NCI-H345 (cell line): ENCODE measurements around the gene ADAMTS14.
A peak's percentile ranks its signal among the peaks of the same experiment; 100 is the strongest.
"Not testable (repeated sequence)": the region's sequence is repeated elsewhere in the genome, so short reads cannot be mapped to it uniquely, and the experiment has no call there.

ENCODE experiments used
- DNase-seq: peaks from one replicate; lab custom pipeline; 2025; lab: John Stamatoyannopoulos, UW

Gene ADAMTS14

DNA sequence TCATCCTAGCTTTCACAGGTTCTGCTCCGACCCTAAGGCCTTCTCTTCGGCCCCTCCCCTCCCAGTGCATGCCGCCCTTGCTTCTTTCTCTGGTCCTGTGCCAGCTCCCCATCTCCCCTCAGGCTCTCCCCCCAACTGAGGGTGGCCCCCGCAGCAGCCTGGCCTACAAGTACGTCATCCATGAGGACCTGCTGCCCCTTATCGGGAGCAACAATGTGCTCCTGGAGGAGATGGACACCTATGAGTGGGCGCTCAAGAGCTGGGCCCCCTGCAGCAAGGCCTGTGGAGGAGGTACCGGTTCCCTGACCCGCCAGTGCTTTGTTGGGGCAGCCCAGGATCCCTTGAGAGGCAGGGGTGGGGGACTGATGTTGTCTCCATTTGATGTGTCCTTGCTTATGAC is 79.0 kb downstream of the ADAMTS14 start:
- no peak for DNase-seq

DNA sequence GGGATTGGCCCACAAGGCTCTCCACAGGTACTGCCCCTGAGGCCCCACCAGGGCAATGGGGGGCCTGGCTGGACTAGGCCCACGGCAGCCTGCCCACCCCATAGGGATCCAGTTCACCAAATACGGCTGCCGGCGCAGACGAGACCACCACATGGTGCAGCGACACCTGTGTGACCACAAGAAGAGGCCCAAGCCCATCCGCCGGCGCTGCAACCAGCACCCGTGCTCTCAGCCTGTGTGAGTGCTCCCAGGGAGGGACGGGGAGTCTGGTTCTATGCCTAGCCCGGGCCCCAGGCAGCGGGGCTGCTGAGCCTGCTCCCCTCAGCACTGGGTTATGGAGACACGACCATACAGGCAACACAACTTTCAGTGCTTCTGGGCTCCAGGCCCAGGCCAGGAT is 79.7 kb downstream of the ADAMTS14 start:
- no peak for DNase-seq

DNA sequence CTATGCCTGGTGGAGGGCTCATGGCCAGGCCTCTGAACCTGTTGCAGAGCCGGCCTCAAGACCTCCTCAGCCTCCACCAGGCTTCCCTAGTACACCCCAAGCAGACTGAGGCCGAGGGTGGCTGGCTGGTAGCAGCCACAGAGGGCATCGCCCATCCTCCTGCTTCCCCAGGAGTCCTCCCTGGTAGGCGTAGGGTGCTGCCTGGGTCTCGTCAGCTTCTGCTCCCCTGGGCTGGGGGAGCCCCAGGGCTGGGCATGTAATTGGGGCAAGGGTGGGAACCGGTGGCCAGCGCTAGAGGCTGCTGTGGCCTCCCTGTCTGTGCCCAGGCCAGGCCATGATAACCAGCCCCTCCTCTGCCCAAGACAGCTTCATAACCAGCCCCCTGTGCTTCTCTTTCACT is 80.3 kb downstream of the ADAMTS14 start:
- no peak for DNase-seq

DNA sequence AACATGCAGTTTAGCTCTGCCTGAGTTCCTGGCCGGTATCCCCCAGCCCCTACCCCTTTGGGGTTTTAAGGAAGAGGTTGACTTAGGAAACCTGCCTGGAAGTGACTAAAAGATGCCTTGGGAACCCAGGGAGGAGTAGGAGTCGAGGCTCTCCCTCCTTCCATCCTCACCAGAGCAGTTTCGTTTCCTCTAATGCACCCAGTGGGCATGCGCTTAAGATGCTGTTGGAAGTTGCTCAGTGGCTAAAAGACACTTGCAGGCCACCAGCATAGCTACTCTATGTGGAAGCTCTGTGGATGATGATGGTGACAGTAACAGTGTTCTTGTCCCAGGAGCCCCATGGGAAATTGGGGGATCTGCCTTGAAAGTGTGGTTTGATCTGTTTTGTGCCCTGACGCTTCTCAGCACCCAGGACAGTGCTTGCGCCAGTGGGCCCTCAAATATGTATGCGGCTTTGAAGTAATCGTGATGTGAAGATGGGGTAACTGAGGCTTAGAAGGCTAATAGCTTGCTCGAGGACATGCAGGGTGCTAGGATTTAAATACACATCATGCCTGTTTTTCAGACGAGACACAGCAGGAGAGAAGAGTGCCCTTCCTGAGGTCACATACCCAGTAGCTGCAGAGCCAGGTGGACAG is 80.8 kb downstream of the ADAMTS14 start:
- no peak for DNase-seq

DNA sequence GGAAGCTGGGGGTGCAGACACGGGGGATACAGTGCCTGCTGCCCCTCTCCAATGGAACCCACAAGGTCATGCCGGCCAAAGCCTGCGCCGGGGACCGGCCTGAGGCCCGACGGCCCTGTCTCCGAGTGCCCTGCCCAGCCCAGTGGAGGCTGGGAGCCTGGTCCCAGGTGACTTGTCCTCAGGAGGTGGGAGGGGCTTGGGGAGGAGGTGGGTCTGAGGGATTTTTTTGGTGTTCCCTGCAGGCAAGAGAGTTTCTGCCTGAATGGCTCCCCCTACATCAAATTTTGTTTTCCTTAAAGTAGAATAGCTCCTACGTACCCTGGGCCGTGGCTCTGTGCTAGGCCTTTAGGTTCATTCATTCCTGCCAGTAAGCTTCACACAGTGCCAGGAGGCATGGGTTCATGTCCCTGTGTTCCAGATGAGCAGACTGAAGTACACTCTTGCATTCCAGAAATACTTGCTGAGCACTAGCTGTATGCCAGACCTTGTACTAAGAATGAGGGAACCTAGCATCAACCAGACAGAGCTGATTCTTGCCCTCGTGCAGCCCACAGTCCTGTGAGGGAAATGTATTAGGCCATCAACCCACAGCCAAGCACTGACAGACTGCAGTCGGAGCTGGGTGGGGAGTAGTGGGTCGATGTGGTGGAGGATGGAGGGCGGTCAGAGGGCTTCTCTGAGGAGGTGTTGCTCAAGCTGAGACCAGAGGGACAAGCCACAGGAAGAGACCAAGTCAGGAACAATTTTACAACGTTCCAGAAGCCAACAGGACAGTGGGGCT is 81.7 kb downstream of the ADAMTS14 start:
- DNase-seq: no peak

DNA sequence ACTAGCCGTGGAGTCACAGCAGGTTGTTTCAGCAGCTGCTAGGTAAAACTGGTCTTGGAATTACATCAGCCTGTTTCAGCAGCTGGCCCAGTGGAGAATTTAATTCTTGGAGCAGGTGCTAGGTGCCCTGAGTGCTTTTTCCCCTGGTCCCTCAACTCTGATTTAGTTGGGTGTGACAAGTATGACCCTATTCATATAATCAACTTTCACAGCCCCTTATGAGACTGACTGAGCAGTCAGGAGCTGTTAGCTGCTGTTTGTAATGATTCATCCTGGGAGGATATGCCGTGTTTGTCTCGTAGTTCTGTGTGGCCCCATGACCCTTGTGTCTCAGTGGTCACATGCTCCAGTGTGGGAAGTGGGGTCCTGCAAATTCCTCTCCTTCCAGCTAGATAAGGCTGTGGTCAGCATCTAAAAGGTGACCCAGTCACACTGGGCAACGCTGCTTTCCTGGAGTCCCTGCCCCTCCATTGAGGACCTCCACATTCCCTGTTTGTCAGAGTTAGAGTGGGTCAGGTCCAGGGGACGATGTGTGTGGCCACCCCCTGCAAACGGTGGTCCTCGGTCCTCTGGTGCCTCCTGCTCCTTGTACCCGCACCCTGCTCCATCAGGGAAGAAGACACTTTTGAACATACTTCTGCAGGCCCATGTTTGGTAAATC is 84.5 kb downstream of the ADAMTS14 start:
- no peak for DNase-seq

DNA sequence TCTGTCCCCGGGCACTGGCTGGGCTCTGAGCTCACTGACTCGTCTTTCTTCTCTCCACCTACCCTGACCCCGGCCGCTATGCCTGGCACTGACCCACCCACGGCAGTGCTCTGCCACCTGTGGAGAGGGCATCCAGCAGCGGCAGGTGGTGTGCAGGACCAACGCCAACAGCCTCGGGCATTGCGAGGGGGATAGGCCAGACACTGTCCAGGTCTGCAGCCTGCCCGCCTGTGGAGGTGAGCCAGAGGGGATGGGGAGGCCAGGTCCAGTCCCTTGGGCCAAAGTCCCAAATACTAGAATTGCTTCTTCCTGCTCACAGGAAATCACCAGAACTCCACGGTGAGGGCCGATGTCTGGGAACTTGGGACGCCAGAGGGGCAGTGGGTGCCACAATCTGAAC is 85.5 kb downstream of the ADAMTS14 start:
- no peak for DNase-seq

DNA sequence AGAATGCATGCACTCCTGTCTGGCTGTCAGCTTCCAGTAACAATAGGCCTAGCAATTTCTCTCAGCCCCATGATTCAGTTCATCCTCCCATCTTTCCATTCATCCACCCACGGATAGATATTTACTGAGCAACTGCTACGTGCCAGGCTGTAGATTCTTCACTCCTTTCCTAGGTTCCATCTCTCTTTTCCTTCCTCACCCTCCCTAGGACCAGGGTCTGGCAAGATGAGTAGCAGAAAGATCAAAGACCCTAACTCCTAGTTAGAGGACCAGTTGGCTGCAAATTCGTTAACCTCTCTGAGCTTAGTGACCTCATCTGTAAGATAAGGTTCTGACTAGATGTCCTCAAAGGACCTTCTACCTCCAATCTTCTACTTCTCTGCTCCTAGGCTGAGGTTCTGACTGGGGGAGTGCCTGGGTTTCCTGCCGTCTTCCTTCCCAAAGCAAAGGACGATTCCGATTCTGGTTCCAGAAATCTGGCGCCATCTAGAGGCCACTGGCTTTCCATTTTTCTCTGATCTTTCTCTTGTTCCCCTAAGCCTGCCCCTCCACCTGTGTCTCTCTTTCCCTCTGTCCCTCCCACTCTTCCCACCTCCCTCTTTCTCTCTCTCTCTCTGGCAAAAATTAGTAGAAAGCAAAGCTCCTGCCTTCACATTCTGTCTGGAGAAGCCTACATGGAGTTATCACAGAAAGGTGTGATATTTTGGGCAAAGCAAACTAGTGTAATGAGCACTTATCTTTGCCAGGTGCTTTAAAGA is 86.6 kb downstream of the ADAMTS14 start:
- peak; percentile 73 for DNase-seq

DNA sequence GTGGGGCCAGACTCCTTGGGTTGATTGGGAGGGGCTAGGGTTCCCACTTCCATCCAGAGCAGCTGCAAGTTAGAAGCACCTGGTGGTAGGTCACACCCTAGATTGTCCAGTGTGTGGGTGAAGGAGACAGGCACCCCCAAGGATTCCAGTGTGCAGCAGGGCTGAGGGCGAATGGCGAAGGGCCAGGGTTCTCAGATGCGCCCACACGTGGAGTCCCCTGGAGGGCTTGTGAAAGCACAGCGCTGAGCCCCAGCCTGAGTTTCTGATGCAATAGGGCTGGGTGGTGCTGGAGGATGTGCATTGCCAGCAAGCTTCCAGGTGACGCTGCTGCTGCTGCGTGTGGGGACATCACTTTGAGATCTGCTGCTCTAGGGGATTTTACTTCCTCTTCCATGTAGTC is 87.5 kb downstream of the ADAMTS14 start:
- DNase-seq: no peak

DNA sequence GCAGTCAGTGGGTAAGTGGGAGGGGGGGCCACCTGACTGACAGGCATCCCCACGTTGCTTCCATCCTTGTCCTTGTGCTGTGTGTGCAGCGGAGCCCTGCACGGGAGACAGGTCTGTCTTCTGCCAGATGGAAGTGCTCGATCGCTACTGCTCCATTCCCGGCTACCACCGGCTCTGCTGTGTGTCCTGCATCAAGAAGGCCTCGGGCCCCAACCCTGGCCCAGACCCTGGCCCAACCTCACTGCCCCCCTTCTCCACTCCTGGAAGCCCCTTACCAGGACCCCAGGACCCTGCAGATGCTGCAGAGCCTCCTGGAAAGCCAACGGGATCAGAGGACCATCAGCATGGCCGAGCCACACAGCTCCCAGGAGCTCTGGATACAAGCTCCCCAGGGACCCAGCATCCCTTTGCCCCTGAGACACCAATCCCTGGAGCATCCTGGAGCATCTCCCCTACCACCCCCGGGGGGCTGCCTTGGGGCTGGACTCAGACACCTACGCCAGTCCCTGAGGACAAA is 88.0 kb downstream of the ADAMTS14 start:
- DNase-seq: no peak

DNA sequence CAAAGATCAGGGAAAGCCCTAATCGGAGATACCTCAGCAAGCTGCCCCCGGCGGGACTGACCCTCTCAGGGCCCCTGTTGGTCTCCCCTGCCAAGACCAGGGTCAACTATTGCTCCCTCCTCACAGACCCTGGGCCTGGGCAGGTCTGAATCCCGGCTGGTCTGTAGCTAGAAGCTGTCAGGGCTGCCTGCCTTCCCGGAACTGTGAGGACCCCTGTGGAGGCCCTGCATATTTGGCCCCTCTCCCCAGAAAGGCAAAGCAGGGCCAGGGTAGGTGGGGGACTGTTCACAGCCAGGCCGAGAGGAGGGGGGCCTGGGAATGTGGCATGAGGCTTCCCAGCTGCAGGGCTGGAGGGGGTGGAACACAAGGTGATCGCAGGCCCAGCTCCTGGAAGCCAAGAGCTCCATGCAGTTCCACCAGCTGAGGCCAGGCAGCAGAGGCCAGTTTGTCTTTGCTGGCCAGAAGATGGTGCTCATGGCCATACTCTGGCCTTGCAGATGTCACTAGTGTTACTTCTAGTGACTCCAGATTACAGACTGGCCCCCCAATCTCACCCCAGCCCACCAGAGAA is 88.8 kb downstream of the ADAMTS14 start:
- DNase-seq: no peak

DNA sequence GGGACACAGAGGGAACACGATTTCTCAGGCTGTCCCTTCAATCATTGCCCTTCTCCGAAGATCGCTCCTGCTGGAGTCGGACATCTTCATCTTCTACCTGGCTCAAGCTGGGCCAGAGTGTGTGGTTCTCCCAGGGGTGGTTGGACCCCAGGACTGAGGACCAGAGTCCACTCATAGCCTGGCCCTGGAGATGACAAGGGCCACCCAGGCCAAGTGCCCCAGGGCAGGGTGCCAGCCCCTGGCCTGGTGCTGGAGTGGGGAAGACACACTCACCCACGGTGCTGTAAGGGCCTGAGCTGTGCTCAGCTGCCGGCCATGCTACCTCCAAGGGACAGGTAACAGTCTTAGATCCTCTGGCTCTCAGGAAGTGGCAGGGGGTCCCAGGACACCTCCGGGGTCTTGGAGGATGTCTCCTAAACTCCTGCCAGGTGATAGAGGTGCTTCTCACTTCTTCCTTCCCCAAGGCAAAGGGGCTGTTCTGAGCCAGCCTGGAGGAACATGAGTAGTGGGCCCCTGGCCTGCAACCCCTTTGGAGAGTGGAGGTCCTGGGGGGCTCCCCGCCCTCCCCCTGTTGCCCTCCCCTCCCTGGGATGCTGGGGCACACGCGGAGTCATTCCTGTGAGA is 89.5 kb downstream of the ADAMTS14 start:
- no peak for DNase-seq

DNA sequence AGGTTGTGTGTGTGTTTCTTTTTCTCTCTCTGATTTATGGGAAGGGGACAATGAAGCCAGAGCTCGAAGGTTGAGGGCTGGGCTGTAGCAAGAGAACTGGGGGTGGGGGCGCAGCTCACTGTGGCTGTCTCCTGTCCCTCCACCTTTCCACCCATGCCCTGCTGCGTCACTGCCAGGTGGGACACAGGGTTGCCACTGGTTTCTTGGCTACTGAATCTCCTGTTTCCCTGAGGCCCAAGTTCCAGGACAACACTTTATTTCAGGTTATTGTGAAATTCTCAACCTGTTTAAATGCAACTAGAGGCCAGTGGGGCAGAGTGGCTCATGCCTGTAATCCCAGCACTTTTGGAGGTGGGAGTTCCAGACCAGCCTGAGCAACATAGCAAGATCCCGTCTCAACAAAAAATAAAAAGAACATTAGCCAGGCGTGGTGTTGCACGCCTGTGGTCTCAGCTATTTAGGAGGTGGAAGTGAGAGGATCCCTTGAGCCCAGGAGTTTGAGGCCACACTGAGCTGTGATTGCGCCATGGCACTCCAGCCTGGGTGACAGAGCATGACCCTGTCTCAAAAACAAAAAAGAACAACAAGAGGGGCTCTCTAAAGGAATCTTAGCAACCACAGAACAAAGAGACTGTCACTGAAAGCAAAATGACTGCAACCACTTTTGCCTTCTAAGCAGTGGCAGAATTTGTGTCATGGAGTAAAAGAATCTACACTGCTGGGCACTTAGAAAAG is 90.3 kb downstream of the ADAMTS14 start:
- DNase-seq: no peak

DNA sequence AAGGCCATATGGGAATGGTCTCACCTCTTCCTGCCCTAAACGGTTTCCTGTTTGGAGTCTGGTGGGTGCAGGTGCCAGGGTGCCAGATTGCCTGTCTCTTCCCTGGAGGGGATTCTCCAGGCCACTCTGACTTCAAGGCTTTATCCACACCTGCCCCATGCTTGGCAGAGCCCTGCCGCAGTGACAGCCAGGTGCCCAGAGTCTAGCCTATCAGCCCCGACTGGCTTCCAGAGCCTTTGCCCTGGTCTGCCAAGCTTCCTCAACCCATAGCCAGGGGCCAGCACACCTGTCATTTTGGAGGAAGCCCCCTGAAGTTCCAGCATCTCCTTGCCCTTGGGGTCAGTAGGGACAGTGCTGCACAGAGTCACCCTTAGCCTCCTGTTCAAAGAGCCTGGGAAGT is 91.3 kb downstream of the ADAMTS14 start:
- DNase-seq: no peak

DNA sequence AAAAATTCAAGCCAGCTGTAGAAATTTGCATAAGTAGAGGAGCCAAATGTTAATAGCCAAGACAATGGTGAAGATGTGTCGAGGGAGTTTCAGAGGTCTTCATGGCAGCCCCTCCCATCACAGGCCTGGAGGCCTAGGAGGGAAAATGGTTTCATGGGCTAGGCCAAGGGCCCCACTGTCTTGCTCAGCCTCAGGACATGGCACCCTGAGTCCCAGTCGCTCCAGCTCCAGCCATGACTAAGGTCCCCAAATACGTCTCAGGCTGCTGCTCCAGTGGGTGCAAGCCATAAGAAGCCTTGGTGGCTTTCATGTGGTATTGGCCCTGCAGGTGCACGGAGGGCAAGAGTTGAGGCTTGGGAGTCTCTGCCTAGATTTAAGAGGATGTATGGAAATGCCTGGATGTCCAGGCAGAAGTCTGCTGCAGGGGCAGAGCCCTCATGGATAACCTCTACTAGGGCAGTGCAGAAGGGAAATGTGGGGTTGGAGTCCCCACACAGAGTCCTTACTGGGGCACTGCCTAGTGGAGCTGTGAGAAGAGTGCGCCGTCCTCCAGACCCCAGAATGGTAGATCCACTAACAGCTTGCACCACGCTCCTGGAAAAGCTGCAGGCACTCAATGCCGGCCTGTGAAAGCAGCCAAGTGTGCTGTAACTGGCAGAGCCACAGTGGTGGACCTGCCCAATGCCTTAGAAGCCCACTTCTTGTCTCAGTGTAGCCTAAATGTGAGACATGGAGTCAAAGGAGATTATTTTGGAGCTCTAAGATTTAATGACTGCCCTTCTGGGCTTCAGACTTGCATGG is 93.7 kb downstream of the ADAMTS14 start:
- no peak for DNase-seq

DNA sequence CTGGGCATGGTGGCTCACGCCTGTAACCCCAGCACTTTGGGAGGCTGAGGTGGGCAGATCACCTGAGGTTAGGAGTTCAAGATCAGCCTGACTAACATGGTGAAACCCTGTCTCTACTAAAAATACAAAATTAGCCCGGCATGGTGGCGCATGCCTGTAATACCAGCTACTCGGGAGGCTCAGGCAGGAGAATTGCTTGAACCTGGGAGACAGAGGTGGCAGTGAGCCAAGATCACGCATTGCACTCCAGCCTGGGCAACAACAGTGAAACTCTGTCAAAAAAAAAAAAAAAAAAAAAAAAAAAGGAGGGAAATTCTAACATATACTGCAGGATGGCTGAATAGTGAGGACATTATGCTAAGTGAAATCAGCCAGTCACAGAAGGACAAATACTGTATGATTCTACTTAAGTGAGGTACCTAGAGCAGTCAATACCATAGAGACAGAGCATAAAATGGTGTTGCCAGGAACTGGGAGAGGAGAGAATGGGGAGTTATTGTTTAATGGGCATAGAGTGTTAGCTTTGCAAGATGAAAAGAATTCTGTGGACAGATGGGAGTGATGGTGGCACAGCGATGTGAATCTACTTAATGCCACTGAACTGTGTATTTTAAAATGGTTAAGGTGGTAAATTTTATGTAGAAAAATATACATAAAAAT is 95.8 kb downstream of the ADAMTS14 start:
- peak; percentile 28 for DNase-seq

DNA sequence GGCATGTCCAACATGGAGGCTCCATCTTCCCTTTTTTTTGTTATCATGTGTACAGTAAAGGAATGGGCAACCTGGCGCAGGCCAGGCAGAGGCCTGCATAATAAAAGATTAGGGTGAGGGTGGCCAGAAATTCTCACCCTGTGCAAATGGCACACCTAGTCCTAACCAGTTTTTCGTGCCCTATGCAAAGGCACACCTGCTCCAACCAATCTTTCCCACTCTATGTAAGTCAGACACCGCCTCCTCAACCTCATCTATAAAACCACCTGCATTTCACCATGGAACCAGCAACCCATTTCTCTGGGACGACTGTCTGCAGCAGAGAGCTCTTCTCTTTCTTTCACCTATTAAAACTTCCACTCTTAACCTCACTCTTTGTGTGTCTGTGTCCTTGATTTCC is 96.8 kb downstream of the ADAMTS14 start:
- no peak for DNase-seq

DNA sequence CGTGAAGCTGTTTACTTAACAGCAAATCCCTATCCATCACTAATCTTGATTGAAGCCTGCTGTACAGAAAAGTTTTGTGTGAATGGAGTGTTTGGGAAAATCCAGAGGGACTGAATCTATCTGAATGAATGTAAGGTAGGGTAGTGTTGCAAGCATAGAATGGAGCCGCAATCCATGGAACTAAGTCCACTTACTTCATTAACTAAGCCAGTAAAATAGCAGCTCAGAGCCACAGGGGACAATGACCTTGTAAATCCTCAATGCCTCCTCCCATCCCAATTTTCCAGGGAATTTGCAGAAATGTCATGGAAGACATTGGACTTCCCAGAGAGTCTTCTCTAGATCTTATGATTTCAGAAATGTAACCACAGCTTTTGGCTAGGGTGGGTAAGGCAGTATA is 97.7 kb downstream of the ADAMTS14 start:
- no peak for DNase-seq

DNA sequence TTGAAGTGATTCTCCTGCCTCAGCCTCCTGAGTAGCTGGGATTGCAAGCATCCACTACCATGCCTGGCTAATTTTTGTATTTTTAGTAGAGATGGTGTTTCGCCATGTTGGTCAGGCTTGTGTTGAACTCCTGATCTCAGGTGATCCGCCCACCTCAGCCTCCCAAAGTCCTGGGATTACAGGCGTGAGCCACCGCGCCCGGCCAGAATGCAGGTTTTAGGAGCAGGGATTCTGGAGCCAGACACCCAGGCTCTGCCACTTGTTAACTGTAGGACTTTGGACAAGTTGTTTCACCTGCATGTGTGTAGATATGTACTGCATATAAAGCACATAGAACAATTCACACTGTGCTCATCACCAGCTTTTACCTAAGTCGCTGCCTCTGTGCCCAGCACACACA is 98.2 kb downstream of the ADAMTS14 start:
- DNase-seq: not testable (repeated sequence)
